Vagina (tissue), 2 donors: ENCODE results near the gene ZNF384.

Source experiments
- POLR2A ChIP-seq, 2 donors: fragments of 450-650 bp; IDR thresholded peaks; one replicate each; pipeline ENCODE4 v1.6.1; 2017; ENCODE audit warnings: antibody characterized with exemption in 2 of 2, mild to moderate bottlenecking in 2 of 2, moderate library complexity in 2 of 2
- POLR2AphosphoS5 ChIP-seq, 2 donors: sonication (generic); formaldehyde crosslinking; IDR thresholded peaks; one replicate each; pipeline ENCODE4 v1.9.0; 2017; ENCODE audit warnings: antibody characterized with exemption in 2 of 2, mild to moderate bottlenecking in 2 of 2, low read depth in 1 of 2; ENCODE audit not compliant: insufficient read depth in 1 of 2
- TF ChIP-seq, protein P1 (sequence below), 3 experiments: fragments of 450-650 bp in 2 of 3; fragments of 200-600 bp in 1 of 3; sonication (generic) in 1 of 3; IDR thresholded peaks; one replicate each; pipeline ENCODE4 v1.5.1; 2017 to 2019; ENCODE audit warnings: antibody characterized with exemption in 3 of 3, mild to moderate bottlenecking in 2 of 3, moderate library complexity in 2 of 3

- TF ChIP-seq, protein P1, sequence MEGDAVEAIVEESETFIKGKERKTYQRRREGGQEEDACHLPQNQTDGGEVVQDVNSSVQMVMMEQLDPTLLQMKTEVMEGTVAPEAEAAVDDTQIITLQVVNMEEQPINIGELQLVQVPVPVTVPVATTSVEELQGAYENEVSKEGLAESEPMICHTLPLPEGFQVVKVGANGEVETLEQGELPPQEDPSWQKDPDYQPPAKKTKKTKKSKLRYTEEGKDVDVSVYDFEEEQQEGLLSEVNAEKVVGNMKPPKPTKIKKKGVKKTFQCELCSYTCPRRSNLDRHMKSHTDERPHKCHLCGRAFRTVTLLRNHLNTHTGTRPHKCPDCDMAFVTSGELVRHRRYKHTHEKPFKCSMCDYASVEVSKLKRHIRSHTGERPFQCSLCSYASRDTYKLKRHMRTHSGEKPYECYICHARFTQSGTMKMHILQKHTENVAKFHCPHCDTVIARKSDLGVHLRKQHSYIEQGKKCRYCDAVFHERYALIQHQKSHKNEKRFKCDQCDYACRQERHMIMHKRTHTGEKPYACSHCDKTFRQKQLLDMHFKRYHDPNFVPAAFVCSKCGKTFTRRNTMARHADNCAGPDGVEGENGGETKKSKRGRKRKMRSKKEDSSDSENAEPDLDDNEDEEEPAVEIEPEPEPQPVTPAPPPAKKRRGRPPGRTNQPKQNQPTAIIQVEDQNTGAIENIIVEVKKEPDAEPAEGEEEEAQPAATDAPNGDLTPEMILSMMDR (IDR thresholded peaks at IDR 0.05), result no peak
- no peak for TF ChIP-seq POLR2A (IDR thresholded peaks at IDR 0.05)
- TF ChIP-seq POLR2AphosphoS5 (IDR thresholded peaks at IDR 0.05; ENCODE audit: insufficient read depth in 1 of 2, low read depth in 1 of 2), result no peak
Measured at GRCh38 chr12:6716874-6717437, 27.8 kb upstream of the ZNF384 start.
